GM21786 (cell line): Measurements from ENCODE around the gene SLC24A4.

ENCODE experiments used
- ATAC-seq: cut with Tn5 transposase; IDR thresholded peaks from one replicate; pipeline ENCODE4 v1.9.1; 2021; ENCODE audit not compliant: unreplicated experiment

SLC24A4 gene

DNA sequence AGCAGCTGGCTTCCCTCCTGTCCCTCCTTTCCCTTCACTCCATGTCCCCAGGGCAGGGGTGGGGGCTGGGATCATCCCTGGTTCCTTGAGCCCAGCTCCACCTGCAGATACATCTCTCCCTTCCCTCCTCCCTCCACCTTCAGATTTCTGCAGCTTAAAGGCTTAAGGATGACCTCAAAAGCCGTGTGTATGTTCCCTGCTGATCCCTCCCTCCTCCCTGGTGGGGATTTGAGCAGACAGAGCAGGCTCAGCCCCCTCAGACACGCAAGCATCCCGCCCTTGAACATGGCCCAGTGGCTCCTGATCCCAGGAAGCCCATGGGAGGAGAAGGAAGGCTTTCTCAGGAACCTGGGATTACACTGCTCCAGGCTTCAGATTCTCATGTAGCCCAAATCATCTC, 107.7 kb downstream of the SLC24A4 start:
- no peak for ATAC-seq

DNA sequence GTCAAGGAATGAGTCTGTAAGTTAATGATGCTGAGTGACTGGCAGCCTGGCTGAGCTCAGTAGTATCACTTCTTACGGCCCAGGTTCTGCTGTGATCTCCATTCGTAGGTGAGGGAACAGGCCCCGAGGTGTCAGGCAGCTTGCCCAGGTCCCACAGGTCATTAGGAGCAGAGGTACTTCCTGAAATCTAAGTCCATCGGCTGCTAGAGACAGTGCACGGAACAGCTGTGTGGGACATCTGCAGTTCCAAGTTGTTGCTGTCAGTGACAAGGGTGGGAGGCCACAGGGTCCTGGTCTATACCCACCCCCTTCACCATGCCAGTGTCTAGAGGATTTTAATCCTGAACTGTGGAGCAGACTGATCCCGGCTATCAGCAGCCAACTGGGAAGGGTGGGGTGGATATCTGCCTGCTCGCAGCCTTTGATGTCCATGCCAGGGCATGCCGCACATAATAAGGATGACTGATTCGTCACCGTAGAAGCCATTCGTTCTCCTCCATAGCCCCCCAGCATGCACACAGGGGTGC, 108.3 kb downstream of the SLC24A4 start:
- ATAC-seq: no peak

DNA sequence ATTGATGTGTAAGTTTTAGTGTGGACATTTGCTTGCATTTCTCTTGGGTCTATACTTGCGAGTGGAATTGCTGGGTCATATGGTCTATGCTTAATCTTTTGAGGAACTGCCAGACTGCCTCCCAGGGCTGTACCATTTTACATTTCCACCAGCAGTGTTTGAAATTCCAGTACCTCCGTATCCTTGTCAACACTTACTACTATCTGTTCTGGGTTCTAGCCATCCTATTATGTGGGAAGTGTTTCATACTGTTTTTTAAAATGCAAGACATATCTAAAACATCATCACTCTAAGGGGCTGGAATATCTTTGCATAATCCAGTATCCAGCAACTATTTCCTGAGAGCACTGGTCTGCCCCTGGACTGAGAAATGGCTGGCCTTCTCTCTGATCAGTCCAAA, 110.4 kb downstream of the SLC24A4 start:
- no peak for ATAC-seq

DNA sequence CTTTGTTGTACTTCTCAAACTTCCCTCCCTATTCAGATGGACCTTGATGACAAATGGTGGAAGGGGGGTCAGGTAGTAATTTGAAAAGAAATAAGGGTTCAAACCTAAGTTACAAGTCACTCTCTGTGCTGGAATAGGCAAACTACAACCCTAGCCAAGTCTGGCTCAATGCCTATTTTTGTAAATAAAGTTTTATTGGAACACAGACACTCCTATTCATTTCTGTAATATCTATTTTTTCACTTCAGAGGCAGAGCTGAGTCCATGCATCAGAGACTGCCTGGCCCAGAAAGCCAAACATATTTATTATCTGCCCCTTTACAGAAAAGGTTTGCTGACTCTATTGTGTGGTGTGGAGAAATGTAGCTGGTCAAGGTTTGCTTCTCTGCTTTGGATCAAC, 112.2 kb downstream of the SLC24A4 start:
- ATAC-seq: no peak

DNA sequence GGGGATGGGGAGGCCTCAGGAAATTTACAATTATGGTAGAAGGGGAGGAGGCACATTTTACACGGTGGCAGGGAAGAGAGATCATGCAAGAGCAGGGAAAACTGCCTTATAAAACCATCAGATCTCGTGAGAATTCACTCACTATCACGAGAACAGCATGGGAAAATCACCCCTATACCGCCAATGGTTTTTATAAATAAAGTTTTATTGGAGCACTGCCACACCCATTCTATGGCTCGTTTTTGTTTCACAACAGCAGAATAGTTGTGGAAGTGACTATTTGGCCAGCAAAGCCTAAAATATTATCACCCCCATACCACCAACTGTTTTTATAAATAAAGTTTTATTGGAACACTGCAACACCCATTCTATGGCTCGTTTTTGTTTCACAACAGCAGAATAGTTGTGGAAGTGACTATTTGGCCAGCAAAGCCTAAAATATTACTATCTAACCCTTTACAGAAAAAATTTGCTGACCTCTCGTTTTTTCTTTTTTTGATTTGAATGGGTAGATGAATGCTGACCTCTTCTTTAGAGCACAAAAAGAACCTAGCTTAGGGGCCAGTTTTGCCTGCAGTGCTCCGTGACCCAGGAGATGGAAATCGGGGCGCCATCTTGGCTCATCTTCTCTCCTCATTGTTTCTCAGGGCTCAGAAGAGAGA, 113.3 kb downstream of the SLC24A4 start:
- no peak for ATAC-seq

DNA sequence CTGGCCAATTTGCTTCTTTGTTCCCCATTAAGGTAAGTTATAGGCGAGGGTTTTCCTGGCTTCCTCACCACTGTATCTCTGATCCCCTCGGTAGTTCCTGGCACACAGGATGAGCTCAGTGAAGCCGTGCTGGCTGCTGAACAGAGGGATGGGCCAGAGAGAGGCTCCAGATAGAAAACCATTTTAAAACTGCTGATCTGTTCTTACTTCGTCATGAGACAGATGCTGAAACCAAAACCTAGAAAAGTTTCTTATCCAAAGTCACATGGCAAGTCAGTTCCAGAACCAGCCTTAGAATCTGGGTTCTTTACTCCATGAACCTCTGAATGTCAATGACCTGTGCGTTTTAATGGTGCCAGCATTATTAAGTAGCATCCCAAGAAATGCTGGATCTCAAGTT, 114.3 kb downstream of the SLC24A4 start:
- ATAC-seq: no peak

DNA sequence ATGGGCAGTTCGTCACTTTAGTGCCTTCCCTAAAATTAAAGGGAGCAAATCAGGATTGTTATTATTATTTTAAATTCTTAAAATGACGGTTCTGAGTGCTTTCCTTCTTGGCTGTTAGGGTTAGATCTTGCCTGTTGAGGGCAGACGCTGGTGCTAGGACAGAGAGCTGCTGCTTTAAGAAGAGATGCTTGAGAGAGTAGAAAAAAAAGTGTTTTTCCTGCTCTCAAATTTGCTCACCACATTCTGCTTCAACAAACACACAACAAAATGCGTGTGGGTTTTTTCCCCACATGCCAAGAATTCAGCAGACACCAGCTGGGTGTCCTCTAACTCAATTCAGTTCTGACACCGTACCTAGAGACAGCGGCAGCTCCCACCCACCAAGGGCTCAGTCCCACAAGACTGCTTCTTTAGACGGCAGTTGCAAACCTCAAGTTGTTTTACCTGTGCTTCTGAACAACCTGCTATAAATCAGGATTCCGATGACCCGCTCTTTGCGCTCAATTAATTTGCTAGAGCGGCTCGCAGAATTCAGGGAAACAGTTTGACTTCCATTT, 114.8 kb downstream of the SLC24A4 start:
- ATAC-seq: no peak

DNA sequence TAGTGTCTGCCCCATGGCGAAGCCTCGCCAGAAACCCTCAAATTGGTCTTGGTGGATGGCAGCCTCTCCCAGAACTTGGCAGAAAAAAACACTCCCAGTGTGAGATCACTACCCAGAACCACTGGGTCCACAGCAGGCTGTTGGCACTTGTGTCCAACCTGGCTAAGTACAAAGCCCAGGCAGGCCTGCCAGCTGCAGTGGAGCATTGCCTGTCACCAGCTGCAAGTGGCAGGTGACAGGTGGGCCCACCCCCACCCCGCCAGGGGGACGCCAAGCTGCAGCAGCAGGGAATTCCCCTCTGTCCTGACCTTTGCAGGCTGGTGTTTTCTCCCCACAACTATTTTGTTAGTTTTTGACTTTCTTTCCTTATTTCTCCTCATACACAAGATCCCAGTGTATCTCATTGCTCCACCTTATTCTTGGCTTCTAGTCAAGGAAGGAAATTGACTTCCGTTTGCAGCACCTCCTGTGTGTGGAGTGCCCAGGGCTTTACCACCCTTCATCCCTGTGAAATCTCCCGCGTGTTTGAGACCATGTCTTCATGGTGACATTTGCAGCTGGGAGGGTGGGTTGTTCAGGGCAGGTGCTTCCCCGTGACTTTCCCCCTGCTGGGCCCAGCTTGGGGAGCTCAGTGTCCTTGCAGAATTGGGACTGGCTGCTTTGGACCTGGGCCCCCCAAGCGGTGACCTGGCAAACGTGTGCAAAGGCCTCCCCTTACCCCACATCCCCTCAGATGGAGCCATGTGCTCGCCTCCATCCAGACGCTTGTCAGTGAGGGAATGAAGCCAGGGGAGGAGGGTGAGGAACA, 116.8 kb downstream of the SLC24A4 start:
- ATAC-seq: no peak

DNA sequence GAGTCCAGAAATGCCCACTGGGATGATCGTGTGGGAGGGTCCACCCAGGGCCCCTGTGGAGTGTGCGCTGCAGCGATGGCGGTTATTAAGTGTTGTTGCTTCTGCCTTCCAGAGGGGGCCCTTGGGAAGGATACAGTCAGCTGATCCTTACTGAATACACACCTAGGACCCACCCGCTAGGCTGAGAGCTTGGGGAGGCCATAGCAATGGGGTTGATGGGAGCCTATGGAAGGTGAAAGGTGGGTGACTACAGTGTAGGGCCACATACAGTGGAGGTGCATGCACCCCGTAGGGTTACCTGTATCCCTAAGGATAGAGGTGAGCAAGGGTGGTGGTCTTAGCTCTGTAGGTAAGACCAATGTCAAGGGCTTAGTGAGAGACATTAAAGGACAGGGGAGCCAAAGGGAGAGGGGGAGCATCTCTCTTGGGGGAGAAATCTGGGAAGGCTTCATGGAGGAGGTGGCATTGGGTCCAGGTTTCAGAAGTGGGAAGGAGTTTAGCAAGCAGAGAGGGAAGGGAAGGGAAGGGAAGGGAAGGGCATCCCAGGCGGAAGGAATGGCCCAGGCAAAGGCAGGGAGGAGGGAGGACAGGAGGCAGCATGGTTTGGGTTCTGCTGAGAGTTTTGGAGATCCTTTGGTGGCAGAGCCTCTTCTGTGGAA, 117.5 kb downstream of the SLC24A4 start:
- ATAC-seq: no peak

DNA sequence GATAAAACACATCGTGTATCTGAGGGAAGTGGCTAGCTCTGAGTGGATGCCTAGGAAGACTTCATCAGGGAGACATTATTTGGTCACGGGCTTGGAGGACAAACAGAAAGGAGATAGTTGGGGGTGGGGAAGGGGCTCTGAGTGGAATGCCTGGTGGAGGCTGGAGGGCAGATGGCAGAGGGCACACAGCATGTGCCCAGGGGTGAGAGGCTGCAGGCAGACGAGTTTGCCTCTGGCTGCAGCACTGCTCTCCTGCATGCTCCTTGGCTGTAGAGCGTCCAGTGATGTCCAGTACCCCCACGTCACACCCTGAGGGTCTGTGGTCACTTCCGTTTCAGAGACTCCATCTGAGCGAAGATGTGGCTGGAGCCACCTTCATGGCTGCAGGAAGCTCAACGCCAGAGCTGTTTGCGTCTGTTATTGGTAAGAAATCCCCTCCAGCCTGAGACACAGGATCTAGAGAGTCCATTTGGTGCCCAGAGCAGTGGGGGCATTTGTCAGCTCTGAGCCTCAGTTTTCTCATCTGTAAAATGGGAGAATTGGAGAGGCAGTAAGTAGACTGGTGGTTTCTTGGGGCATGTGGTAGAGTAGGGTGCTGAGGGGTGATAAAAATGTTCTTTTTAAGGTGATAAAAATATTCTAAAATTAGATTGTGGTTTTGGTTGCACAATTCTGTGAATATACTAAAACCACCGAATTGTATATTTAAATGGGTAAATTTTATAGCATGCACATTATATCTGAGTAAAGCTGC, 119.0 kb downstream of the SLC24A4 start:
- ATAC-seq: no peak

DNA sequence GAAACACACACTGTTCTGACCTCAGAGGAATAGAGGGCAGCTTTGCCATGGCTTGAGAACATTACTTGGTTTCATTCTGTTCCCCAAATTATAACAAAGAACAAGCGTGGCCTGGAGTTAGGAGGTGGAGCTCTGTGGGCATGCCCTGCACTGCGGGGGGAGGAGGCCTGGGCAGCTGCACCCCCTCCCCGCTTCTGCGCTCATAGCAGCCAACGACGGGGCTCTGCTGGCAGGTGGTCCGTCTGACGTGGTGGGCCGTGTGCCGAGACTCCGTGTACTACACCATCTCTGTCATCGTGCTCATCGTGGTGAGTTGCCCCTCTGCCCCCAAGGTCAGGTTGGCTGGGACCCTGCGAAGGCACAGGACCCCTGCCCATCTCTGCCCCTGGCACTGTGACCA, 120.2 kb downstream of the SLC24A4 start:
- ATAC-seq: no peak

DNA sequence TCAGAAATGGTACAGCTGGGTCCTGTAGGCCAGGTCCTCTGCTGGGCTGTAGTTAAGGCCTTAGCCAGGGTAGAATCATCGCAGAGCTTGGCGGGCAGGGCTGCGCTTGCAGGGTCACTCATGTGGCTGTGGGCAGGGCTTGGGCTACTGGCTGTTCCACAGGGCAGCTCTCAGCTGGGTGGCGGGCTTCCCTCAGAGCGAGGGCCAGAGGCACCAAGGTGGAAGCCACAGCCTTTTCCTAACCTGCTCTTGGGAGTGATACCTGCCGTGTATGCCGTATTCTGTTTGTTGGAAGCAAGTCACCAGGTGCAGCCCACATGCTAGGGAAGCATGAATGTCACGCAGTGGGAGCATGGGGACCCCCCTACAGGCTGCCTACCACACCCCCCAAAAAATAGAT, 120.8 kb downstream of the SLC24A4 start:
- no peak for ATAC-seq

DNA sequence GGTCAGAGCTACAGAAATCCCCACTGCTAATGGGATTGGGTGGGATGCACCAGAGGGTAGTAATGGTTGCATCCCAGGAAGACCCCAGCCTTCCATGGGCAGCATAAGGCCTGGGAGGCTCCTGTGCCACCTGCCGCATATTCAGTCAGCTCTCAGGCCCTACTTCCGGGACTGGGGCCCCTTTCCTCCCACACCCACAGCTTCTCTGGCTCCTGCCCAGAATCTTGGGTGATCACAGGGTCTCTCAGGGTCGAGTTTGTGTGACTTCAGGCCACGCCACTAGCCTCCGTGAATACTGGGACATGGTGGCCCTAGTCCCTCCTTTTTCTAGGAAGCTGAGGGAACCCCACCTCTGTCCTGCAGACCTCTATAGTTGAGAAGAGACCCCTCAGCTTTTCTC, 123.8 kb downstream of the SLC24A4 start:
- ATAC-seq: no peak

DNA sequence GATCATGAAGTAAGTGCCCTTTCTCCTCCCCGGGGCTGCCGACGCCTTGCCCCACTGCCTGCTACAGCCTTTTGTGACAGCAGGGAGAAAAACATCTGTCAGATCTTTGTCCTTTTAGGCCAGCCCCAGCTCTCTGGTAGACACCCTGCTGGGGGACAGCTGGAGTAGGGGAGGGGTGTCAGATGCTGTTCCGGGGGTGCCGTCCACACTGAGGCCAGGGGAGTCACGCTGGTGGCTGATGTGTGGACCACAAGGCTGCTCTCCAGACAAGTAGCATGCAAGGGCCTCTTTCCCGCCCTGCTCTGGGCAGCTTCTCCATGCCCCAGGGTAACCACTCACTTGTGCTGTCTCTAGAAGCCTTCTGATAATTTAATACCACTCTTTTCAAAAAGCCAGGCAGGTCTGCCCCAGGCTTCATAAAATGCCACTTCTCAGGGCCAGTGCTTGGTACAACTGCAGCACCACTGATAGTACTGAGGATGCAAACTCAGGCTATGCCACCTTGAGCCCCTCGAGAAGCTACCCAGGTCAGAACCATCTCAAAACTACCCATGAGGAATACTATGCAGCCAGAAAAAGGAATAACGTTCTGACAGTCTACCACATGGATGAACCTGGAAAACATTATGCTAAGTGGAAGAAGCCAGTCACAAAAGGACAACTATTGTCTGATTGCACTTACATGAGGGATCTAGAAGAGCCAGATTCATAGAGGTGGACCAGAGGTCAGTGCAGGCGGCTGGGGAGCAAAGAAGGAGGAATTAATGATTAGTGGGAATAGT, 124.6 kb downstream of the SLC24A4 start:
- ATAC-seq: no peak

DNA sequence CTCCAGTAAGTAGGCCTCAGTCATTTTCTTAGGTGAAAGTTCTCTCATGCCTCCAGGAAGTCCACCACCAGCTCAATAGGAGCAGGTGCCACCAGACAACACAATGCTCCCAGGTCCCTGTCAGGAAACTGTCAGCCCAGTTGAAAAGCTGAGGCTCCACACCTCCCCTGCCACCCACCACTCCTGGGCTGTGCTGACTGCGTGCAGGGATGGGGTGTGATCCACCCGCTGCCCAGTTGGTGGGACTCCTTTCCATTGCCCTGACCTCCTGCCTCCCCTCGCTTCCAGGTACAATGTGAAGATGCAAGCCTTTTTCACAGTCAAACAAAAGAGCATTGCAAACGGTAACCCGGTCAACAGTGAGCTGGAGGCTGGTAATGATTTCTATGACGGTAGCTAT, 125.8 kb downstream of the SLC24A4 start:
- no peak for ATAC-seq

DNA sequence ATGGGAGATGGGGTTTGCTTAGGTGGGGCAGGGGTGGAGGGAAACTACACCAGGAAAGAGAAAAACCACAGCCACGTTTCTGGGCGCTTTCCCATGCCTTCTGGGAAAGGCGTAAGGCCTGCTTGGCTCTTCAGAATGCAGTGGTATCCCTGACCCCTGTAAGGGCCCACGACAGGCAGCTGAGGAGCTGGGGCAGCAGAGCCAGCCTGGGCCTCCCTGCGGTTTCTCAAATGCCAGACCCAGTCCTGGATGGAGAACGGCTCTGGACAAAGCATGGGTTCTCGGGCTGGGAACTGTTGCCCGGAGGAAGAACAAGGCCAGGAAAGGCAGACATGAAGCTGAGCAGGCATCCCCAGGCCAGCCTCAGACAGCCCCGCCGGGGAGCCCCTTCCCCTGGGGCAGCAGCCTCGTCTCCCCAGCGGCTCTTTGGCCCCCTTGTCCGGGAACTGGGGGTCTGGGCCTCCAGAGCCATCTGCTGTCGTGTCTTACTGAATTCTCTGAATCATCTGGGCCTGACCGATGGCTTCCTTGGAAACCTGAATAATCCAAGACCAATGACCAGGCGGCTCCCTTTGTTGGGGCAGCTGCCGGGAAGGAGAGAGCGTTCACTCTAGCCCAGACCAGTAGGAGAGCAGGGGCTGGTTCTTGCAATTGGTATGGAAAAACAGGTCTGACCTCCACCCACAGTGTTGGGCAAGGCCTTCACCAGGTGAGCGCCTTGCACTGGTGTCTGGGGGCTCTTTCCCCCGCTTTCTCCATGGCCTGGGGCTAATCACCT, 126.6 kb downstream of the SLC24A4 start:
- ATAC-seq: no peak

DNA sequence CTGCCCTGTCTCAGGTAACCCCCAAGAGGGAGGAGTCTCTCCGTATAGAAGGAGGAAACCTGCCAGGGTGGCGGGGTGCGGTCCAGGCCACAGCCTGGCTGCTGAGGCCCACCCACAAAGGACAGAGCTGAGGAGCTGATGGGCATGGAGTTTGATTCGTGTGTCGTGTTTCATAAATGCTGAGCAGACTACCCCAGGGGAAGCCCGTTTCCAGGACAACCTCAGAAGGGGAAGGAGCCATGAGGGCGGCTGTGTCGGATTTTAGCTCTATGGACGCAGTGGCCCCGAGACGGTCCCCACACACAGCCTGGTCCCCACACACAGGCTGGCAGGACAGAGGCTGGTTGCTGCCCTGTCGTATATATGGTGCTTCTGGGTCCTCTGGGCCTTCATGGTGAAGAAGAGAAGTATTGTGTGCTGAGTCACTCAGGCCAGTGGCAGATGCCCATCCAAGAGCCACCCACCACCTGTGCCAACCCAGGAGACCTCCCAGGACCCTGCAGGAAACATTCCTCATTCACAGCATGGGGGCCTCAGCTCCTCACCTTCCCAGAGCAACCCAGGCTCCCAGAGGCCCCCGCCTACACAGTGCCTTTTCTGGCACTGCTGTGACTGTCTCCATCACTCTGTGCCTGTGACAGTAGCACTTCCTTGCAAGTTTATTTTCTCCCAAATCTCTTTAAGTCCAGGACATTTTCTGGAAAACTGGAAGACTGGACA, 127.5 kb downstream of the SLC24A4 start:
- ATAC-seq: no peak

DNA sequence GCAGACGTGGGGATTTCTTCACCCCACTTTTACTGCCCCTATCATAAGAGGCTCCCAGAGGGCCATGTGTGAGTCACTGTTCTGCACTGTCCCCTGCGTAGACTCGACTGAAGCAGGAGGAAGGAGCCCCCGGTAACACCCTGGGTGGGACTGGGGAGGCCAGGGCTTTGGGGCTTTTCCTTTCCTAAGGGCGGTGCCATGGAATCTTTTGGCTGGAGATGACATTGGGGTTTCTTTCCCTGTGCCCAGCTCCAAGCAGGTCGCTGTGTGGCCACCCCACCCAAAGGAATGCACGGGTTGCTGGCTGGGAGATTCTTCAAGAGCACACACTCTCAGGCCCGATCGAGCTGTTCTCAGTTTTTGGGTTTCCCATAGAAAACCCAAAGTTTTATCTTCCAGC, 128.3 kb downstream of the SLC24A4 start:
- ATAC-seq: no peak

DNA sequence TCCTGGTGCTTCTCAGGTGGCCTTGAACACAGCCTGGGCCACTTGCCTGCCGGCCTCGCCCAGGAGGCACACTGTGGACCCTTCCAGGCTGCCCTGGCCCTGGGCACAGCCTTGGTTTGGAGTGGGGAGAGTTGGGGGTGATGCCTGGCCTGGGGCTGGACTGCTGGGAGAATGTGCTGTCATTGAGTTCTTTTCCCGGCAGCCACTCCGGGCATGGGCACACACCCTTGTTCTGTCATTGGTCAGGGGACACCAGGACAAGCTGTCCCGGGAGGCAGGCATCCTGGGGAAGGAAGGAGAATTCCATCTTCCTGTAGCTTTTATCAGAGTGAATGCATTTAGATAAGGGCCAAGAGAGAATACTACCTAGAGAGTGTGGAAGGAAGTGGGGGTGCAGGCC, 128.8 kb downstream of the SLC24A4 start:
- ATAC-seq: no peak
